Osteoblast (primary cell): ENCODE data around the gene ARHGEF40. TPM values are rescaled to one million over a fixed set of nuclear protein-coding genes. Genes with fewer than 3 reads are reported as not detected.

Experiments
- DNase-seq: peaks from one replicate; pipeline ENCODE4 v3.0.0; 2011; ENCODE audit warnings: low spot score, mixed read lengths; ENCODE audit not compliant: insufficient read length; ENCODE audit errors: missing footprints
- H2AFZ ChIP-seq: 2 replicates; pipeline ENCODE4 v1.6.0; 2011; ENCODE audit warnings: mild to moderate bottlenecking, low read length
- H3K27ac ChIP-seq: 2 replicates; pipeline ENCODE4 v1.5.1; 2011; ENCODE audit warnings: mild to moderate bottlenecking, low read depth, low read length, moderate library complexity
- H3K27me3 ChIP-seq: 2 replicates; pipeline ENCODE4 v1.6.0; 2012; ENCODE audit warnings: mild to moderate bottlenecking, control low read depth, inconsistent platforms, low read length, moderate library complexity; ENCODE audit not compliant: insufficient read depth
- H3K36me3 ChIP-seq: 2 replicates; pipeline ENCODE4 v1.5.1; 2011; ENCODE audit warnings: mild to moderate bottlenecking, low read length, control low read depth, moderate library complexity; ENCODE audit not compliant: insufficient read depth
- H3K4me1 ChIP-seq: 2 replicates; pipeline ENCODE4 v1.5.1; 2011; ENCODE audit warnings: mild to moderate bottlenecking, low read length, control low read depth, moderate library complexity; ENCODE audit not compliant: insufficient read depth
- H3K4me2 ChIP-seq: 2 replicates; pipeline ENCODE4 v1.6.0; 2011; ENCODE audit warnings: mild to moderate bottlenecking, low read length; ENCODE audit not compliant: insufficient read depth
- H3K4me3 ChIP-seq: fragments of 200-600 bp; sonication (generic); 3 replicates; pipeline ENCODE4 v1.5.1; 2012; ENCODE audit warnings: mild to moderate bottlenecking, low read length, inconsistent platforms; ENCODE audit not compliant: insufficient read depth
- H3K79me2 ChIP-seq: 2 replicates; pipeline ENCODE4 v1.6.0; 2012; ENCODE audit warnings: mild to moderate bottlenecking, low read length, control low read depth, inconsistent platforms; ENCODE audit not compliant: insufficient read depth
- H3K9me3 ChIP-seq: 2 replicates; pipeline ENCODE4 v1.5.1; 2011; ENCODE audit warnings: low read depth, low read length, control low read depth
- H4K20me1 ChIP-seq: 2 replicates; pipeline ENCODE4 v1.6.0; 2012; ENCODE audit warnings: mild to moderate bottlenecking, low read length, control low read depth; ENCODE audit not compliant: insufficient read depth
- CTCF ChIP-seq: IDR thresholded peaks from 2 replicates; pipeline ENCODE4 v1.5.1; 2011; ENCODE audit warnings: mild to moderate bottlenecking, low read depth, low read length, moderate library complexity; ENCODE audit errors: extremely low read depth
- total RNA-seq: library from RNA; depleted of rRNA; stranded (reverse); fragments of >200 nt; gene quantifications from 2 replicates; pipeline ENCODE4 v1.2.3, GENCODE V29; 2012

The ARHGEF40 gene
- total RNA-seq, 1 donor: 33.3 TPM

- Histone ChIP-seq H3K27ac (no peak overlapping the region), H2AFZ (no peak overlapping the region), H3K4me1 (peaks cover 8% of the 10 kb centered on the region), H3K27me3 (no peaks in the 10 kb centered on the region), H3K9me3 (no peaks in the 10 kb centered on the region), H3K36me3 (peaks cover 22% of the 10 kb centered on the region), H3K4me2 (no peak overlapping the region), H3K4me3 (no peak overlapping the region), H3K79me2 (no peaks in the 10 kb centered on the region), H4K20me1 (peaks cover 15% of the 10 kb centered on the region)
- TF ChIP-seq CTCF: no peak
- peak; percentile 71 for DNase-seq
Observed at GRCh38 chr14:21091821-21092272, 21.7 kb downstream of the ARHGEF40 start.

DNA sequence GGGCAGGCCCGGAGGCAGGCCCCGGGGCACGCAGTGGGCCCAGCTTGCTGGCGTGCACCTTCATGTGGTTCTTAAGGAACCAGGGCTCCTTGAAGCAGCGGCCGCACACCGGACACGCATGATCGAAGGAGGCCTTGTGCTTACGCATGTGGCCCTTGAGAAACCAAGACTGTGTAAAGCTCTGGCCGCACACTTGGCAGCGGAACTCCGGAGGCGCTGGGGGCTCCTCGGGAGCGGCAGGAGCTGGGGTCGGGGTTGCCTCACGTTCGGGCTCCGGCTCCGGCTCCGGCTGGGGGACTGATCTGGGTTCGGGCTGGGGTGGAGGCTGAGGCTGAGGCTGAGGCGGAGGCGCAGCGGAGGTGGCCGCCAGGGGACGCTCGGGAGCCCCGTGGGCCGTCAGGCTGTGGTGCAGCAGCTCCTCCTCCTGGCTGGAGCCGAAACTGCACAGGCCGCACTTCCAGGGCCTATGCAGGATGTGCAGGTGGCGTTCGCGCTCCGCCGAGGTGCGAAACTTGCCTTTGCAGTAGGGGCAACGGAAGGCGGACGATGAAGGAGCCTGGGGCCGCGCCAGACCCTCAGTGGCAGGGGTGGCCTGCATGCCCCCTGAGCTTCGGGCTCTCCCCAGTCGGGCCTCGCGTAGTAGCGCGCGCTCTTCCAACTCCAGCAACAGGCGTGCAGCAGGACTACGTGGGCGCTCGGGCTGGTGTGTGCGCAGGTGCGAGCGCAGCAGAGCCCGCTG lies 22.3 kb downstream of the ARHGEF40 start:
- Histone ChIP-seq H3K27me3 (no peaks in the 10 kb centered on the region), H3K4me3 (no peak overlapping the region), H2AFZ (no peak overlapping the region), H3K4me2 (no peak overlapping the region), H3K79me2 (no peaks in the 10 kb centered on the region), H3K27ac (no peak overlapping the region), H4K20me1 (peaks cover 15% of the 10 kb centered on the region), H3K36me3 (peaks cover 20% of the 10 kb centered on the region), H3K9me3 (no peaks in the 10 kb centered on the region), H3K4me1 (peaks cover 8% of the 10 kb centered on the region)
- peak; percentile 99 for DNase-seq
- peak; percentile 98 for TF ChIP-seq CTCF

DNA sequence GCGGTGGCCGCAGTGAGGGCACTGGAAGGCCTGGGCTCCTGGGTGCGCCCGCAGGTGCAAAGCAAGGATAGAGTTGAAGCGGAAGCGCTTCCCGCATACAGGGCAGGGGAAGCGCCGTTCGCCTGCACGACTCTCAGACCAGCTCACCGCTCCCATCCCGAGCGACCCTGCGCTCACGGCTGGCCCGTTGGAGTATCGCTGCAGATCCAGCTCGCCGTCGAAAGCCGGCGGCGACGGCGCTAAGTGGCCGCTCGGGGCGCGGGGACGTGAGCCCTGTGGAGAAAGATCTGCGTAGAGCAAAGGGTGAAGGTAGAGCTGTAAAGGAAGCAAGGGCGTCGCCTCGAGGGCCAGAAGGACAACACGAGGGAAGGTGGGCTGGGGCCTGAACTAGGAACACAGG lies 22.9 kb downstream of the ARHGEF40 start:
- Histone ChIP-seq H4K20me1 (peaks cover 15% of the 10 kb centered on the region), H3K36me3 (peaks cover 20% of the 10 kb centered on the region), H3K27me3 (no peaks in the 10 kb centered on the region), H3K4me3 (no peak overlapping the region), H3K27ac (no peak overlapping the region), H3K9me3 (no peaks in the 10 kb centered on the region), H3K4me1 (peaks cover 8% of the 10 kb centered on the region), H3K4me2 (no peak overlapping the region), H3K79me2 (no peaks in the 10 kb centered on the region), H2AFZ (no peak overlapping the region)
- peak; percentile 34 for DNase-seq
- TF ChIP-seq CTCF: no peak

DNA sequence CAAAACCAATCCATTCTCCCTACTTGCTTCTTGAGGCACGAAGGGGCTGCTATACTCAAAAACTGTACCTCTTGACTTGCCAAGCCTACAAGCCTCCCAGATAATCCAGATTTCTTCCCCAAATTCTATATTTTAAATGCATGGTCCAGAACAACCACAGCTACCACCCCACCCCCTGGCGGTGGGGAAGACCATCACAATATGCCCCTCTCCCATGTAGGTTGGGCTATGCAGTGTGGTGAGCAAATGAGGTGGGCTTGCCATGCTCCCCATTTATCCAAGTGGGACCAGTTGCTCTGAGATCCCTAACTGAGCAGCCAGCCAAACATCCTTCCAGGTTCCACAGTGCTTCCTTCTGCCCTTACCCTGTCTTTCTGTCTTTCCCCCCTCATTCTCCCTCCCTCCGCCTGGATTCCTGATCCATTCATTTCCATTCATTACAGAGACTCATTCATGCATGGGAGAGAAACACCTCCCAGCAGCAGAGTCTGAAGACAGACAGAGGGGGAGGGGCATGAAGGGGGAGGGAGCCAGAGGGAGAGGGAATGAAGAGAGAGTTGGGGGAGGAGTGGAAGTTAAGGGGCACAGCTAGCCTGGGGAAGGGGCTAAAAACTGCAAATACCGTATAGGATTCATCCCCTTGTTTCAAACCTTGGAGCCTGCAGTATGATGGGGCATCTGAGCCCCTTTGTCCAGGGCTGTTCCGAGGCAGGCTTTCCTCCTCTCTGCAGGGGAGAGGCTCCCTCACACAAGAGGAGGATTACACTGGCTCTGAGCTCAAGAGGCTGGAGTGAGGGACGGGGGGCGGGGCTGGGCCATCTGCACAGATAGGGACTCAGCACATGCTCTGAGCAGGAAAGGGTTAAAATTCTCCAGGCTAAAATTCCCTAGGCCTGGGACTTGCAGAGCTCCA lies 23.9 kb downstream of the ARHGEF40 start:
- peak; percentile 72 for DNase-seq
- Histone ChIP-seq H3K9me3 (no peaks in the 10 kb centered on the region), H4K20me1 (peaks cover 12% of the 10 kb centered on the region), H2AFZ (no peak overlapping the region), H3K27me3 (peaks cover 2% of the 10 kb centered on the region), H3K4me2 (no peak overlapping the region), H3K79me2 (no peaks in the 10 kb centered on the region), H3K4me3 (no peak overlapping the region), H3K27ac (no peak overlapping the region), H3K36me3 (peaks cover 16% of the 10 kb centered on the region), H3K4me1 (peaks cover 13% of the 10 kb centered on the region)
- peak; percentile 30 for TF ChIP-seq CTCF
